GM21786 (cell line): ENCODE results near the gene FYB1.
A peak's percentile ranks its signal among the peaks of the same experiment; 100 is the strongest.
"Not testable (repeated sequence)": the region's sequence is repeated elsewhere in the genome, so short reads cannot be mapped to it uniquely, and the experiment has no call there.

Experiments
- ATAC-seq: cut with Tn5 transposase; IDR thresholded peaks from one replicate; pipeline ENCODE4 v1.9.1; 2021; ENCODE audit not compliant: unreplicated experiment

Gene FYB1

DNA sequence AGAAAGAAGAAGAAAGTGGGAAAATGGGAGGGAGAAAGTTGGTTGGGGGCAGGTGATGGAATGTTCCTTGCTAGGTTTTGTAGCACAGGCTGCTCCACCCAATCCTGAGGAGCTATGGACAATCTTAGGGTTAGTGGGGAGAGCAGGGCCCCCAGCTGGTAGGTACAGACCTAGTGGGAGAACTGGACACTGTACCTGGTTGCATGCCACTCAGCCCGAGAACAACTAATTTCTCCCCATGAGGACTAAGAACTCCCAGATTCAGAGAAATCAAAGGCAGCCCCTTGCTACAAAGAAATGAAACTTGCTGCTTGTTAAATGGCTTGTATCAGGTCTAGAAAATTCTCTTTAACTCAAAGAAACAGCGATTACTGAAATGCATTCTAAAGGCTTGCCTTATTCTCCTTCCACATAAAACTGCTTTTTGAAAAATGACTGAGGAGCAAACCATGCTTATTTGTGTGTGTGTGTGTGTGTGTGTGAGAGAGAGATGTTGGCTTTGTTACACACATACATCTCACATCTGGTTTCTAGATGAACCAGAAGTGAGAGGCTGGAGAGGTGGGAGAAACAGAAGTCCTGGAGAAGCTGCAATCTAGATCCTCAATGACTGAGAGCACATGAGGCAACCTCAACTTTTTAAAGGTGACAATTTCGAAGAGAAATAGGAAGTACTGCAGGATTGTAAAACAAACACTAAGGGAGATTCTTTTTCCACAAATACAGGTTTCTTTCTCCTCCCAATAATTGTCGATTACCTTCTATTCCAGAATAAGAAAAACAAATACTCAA lies 28.9 kb downstream of the FYB1 start:
- no peak for ATAC-seq

DNA sequence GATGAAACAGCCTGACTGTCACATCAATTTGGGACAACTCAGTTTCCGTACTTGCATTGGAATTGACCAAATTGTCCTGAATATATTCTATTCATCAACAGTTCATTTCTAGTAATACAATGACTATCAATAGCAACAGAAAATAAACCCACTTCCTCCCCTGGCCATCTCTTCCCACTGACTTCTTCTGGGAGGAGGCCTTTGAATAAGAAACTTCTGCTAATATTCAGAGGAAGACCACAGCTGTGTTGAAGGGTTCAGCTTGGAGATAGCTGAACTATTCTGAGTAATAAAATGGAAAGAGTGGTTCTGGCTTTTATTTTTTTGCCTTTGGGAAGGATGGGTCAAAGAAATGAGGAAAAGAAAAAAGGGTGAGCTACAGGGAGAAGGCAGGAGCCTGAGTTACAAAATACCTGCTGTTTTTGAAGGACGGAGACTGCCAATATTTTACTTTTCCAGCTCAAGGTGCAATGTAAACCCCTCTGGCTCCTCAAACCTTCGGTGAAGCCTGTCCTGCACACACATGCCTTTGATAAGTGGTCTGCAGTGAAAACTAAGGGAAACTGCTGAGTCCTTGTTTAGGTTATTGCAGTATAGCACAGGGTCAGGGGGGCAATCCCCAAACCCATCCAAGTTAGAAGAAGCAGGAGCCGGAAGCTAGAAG lies 29.9 kb downstream of the FYB1 start:
- ATAC-seq, result no peak

DNA sequence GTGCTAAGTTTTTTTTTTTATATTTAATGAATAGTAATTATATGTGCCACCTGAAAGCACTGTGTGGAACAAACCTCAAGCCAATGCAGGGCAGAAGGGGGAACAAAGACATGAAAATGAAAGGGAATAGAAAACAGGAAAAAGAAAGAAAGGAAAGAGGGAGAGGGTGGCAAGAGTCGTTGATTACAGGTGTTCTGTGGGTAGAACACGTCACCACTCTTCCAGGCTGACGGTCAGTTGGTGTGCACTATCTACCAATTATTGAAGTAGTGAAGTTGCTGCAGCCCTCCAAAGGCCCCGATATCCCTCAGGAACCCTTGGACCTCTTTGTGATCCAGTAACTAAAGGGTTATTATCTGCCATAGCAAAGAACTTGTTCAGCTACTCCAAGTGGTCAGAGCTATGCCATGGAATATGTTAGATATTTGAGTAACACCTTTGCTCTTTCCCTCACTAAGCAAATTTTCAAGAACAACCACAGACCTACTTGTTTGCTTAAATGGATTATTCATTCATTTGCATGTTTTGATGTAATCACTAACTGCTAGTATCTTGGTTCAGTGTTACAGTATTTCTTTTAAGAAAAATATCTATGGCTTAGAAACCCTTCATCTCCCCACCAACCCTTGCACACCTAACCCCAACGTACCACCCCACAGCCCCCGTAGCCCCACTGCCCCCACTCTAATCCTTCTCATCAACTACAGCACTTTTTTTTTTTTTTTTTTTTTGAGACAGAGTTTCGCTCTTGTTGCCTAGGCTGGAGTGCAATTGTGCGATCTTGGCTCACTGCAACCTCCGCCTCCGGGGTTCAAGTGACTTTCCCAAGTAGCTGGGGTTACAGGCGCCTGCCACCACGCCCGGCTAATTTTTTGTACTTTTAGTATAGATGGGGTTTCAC lies 31.3 kb downstream of the FYB1 start:
- ATAC-seq, result no peak

DNA sequence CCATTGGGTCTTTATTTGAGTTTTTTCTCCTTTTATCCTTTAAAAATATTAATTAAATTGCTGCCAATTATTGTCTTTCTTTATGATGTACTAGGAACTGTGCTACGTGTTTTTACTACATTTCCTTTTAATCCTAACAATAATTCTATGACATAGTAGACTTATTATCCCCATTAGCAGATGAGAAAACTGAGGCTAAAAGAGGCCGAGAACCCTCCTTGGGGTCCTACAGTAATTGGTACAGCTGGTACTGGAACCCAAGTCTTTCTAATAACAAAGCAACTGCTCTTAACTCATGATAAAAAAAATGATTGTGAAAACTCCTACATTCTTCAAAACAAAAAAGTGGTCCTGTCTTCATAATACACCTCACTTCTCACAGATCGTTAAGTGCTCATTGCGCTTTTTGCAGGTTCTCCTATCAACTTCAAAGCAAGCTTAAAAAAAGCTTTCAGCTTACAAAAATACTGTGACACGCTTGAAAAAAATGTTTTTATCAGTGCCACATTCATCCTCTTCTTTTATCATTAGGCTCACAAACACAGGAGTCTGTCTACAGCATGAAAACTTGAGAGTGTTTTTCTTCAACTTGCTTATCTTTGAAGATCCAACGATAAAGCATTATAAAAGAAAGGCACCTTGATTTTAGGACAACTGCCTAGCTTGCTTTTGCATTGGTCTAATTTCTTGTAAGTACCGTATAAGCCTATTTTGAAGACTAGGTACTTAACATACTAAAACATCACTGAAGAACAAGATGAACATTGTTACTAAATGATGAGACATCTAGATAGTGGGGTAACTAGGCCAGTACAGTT lies 32.4 kb downstream of the FYB1 start:
- no peak for ATAC-seq

DNA sequence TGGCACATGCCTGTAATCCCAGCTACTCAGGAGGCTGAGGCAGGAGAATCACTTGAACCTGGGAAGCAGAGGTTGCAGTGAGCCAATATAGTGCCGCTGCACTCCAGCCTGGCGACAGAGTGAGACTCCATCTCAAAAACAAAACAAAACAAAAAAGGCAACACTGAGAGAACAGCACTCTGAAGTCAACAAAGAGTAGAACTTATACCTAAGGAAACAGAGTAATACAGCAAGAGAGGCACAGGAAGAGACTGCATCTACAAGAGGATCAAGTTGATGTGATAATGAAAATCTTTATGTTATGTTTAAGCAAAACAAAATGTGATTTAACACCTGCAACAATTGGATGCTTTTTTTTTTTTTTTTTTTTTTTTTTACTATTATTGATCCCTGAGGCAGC lies 33.1 kb downstream of the FYB1 start:
- ATAC-seq, result no peak

DNA sequence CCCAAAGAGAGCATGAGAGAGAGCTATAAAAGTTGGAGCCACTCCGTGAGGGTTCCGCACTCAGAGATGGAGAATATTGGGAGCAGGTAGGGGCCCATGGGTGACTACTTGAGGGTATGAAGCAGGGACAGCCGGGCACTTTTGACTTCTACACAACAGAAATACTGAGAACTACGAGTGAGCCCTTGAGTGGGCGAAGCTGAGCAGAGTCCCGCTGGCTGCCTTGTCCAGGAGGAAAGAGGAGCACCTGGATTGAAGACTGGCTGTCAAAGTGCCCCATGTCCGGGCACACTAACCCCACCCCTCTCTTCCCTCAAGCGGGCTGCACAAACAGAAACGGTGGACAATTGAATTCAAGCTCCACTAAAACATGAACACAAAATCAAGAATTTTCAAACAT lies 33.6 kb downstream of the FYB1 start:
- ATAC-seq, result no peak

DNA sequence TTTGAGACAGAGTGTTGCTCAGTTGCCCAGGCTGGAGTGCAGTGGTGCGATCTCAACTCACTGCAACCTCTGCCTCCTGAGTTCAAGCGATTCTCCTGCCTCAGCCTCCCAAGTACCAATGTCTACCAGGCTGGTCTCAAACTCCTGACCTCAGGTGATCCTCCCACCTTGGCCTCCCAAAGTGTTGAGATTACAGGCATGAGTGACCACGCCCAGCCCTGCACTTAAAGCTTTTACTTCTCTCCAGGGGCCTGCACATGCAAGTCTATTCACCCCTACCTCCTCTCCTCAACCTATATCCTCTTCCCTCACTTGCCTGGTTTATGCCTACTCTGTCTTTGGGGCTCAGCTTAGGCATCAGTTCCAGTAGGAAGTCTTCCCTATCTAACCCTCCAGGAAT lies 39.8 kb downstream of the FYB1 start:
- ATAC-seq, result not testable (repeated sequence)

DNA sequence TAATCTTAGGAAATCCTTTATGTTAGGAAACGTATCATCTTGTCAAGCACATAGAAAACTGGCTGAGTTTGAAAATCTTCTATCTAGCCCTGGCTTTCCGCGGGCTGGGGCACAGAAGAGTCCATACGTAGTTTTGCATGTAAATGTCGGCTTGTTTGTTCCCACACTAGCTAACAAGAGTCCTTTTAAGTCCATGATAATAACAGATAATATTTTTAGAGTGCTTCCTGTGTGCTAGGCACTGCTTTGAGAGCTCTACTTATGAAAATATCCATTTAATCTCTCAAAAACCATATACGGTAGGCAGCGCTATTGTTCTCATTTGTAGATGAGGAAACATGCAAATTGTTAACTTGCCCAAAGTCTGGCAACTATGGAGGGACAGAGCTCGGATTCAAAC lies 40.5 kb downstream of the FYB1 start:
- no peak for ATAC-seq

DNA sequence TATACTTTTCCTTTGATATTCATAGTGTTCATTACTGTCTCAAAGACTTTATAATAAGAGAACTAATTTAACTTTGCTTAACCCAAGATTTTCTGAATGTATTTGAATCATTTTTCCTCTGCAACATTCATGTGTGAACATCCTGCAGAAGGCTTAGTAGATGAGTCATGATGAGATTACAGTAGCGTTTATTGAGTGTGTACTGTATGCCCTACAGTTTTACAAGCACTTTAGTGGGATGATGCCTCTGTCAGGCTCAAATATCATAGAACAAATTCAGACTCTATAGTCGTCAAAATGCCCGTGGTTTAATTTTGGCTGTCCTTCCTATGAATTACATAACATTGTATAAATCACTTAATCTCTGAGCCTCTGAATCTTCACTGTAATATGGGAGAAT lies 41.2 kb downstream of the FYB1 start:
- no peak for ATAC-seq

DNA sequence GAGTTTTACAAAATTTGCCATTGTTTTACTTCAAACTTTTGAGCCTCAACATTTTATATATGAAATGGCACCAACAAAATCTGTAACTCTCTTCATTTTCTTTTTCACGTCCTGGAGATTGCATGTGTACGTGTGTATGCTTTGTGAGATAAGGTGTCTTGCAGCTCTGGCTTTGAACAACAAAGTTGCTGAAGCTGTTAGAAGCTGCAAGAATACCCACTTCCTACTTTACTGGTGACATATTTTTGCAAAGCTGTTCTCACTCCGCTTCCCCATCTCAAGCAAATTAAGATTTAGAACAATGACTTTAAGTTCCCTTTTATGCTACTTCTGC lies 41.8 kb downstream of the FYB1 start:
- peak; percentile 76 for ATAC-seq

DNA sequence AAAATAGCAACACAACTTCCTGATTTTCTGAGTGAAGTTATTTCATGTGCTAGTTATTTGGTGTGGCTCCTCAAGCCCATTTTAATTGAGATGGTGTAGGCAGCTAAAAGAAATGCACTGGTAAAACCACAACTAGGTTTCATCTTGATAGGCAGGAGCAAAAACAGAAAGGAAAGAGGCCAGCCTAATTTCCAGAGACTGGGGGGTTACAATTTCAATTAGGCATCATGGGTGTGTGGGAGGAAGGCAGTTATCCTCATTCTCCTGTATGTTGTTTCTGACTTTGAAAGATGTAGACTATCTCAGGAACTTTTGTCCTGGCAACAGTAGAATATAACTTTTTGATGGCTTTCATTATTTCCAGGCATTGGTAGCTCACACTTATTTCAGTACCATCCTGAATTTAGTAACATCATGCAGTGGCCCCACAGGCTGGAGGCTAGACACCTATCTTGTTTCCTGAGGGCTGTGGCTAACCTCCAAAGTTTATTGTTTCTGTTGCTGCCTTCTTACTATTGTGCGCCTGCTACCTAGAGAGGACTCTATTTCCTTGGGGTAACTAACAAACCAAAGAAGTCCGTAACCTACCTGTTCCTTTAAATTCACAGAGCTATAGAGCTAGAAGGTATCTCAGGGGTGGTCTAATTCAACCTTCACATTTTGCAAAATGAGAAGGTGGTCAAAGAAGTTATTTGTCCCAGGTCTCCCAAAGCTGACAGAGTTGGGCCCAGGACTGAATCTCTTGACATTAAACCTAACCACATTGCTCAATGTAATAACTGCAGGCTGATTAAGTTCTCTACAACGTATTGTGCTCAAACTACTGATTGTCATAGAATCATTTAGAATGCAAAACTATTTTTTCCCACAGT lies 42.4 kb downstream of the FYB1 start:
- peak; percentile 2 for ATAC-seq

DNA sequence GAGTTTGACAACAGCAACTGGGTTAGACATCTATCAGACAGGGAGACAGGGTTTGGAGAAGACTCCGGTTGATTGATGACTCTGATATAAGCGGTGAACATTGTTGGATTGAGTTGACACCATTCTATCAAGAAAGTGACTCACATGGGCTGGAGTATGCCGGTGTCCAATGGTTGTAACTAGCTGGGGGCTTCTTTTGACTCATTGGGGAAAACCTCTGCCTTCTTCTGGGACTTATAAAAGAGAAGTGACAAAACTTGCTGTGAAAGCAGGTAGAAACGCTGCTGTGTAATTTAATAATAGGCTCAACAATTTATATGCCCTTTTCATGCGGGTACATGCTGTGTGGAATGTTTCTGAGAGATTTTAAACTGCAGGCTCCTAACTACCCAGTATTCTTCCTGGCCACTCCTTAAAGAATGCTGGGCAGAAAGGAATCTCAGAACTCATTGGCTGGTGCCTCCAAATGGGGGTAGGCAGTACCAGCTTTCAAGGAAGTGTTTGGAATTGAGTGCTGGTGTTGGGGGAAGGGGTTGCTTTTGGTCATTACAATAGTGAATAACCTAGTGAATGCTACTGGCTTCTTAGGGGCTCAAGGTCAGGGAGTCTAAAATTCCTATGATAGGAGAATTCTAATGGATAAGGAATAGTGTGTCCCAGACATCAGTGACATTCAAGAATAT lies 43.9 kb downstream of the FYB1 start:
- no peak for ATAC-seq

DNA sequence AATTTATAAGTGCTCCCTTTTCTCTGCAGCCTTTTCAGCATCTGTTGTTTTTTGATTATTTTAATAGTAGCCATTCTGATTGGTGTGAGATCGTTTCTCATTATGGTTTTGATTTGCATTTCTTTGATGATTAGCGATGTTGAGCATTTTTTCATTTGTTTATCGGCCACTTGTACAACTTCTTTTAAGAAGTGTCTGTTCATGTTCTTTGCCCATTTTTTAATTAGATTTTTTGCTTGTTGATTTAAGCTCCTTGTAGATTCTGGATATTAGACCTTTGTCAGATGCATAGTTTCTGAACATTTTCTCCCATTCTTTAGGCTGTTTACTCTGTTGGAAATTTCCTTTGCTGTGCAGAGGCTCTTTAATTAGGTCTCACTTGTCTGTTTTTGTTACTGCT lies 46.3 kb downstream of the FYB1 start:
- ATAC-seq, result no peak

DNA sequence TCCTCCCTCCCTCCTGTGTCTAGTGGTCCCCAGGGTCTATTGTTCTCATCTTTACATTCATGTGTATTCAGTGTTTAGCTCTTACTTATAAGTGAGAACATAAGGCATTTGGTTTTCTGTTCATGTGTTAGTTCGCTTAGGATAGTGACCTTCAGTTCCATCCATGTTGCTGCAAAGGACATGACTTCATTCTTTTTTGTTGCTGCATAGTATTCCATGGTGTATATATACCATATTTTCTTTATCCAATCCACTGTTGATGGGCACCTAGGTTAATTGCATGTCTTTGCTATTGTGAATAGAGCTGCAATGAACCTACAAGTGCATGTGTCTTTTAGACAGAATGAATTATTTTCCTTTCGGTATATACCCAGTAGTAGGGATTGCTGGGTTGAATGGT lies 46.8 kb downstream of the FYB1 start:
- ATAC-seq, result no peak

DNA sequence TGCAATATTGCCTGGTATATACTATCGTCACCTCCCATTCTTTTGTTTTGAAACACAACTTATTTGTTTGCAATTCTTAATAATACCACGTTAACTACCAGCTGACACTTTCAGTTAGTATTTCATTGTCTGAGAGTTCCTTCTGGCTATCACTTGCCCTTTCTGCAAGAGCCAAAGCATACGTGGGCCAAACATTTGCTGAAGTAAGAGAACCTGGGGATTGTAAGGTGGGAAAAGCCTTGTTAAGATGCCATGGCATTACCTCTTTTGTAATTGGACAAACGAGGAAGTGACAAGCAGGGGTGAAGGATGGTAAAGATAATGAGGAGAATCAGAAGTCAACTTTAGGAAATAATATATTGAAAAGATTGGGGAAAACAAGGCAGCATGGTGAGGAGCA lies 47.7 kb downstream of the FYB1 start:
- ATAC-seq, result no peak

DNA sequence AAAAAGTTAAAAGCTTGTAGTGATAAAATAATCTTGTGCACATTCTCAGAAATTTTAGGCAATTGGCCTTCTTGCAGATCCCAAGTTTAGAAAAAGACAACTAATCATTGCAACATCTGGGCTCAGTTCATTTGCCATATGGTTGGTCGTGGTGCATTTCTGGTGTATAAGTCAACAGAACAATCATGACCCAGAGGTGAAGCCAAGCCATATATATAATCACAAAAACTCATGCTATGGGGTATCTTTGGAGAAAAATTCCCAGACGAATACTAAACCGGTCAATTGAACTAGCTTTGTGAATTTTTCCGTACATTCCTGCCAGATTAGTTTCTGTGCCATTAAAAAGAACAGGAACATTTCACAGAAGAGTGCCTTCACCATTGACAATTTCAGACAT lies 50.3 kb downstream of the FYB1 start:
- ATAC-seq, result no peak

DNA sequence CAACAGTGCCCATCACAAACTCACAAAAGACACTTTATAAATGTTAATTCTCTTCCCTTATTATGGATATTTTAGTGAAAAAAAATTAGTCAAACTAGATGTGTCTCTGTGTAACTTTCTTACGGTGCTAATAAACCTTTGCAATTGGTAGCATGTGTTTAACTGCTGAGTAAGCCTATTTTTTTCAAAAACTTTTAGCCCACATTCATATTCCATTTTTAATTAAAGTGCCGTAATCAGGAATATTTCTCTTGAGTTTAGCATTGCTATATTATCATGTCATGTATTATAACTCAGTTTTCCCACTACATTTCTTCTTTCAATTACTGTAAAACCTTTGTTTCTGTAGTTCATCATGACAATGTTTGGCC lies 51.4 kb downstream of the FYB1 start:
- no peak for ATAC-seq

DNA sequence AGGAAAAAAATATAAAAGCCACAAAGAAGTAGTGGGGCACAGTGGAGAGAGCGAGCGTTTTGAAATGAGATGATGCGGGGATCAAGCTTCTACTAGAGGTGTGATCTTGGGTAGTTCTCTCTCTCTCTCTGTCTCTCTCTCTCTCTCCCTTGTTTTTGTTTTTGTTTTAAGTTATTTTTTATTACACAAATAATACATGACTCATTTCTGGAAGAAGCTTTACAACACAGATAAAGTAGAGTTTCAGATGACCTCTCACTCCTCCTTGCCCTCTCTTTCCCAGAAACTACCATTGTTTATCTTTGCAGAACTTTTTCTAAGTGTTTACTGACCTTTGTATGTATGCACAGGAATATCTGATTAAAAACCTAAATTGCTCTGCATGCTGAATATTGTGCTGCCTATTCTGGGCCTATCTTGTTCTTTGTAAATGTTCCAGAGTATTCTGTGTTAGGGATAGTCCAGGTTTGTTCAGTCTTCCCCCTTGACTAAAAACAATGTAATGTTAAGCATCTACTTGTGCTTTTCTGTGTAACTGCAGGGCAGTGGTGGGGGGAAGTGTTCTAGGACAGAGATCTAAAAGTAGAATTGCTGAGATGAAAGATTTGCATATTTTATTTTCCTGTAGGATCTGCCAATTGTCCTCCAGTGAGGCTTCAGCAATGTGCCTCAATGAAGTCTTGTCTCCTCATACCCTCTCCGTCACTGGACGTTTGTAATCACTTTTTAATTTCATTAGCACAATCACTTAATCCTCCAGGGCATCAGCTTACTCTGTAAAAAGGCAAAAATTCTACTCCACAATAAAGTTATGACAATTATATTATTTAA lies 52.0 kb downstream of the FYB1 start:
- ATAC-seq, result no peak
